IMR-90 (cell line): ENCODE results near the gene GPR15LG. TPM values are rescaled to one million over a fixed set of nuclear protein-coding genes. Genes with fewer than 3 reads are reported as not detected.
"Not testable (repeated sequence)": the region's sequence is repeated elsewhere in the genome, so short reads cannot be mapped to it uniquely, and the experiment has no call there.

Source experiments
- ATAC-seq: fragments of 200-7000 bp; cut with Tn5 transposase; 2 replicates; pipeline ENCODE4 v1.9.1; 2020; ENCODE audit warnings: low read depth, mild to moderate bottlenecking, moderate library complexity
- BruUV-seq: library from RNA; stranded (reverse); fragments of 400-500 nt; replicated peaks from 2 replicates; lab custom pipeline; 2021; lab: Mats Ljungman, UMichigan
- CTCF ChIA-PET: fragments of 300-600 bp; formaldehyde crosslinking; extraction: SDS; loops from one replicate; lab custom pipeline; 2021; ENCODE audit warnings: antibody characterized with exemption; lab: Yijun Ruan, JAX
- POLR2A ChIA-PET: fragments of 300-600 bp; sonication (Branson Sonifier 250); formaldehyde crosslinking; loops from one replicate; lab custom pipeline; 2022; ENCODE audit warnings: antibody characterized with exemption; ENCODE audit not compliant: unreplicated experiment; lab: Charles Lee
- DNase-seq: peaks from one replicate; pipeline ENCODE4 v3.0.0; 2013
- H2AFZ ChIP-seq: replicated peaks from 2 replicates; pipeline ENCODE3; 2013; ENCODE audit warnings: low read length, mild to moderate bottlenecking; ENCODE audit not compliant: poor library complexity
- H2AK5ac ChIP-seq: 2 replicates; pipeline ENCODE4 v1.6.1; 2013; ENCODE audit warnings: low read depth, low read length, inconsistent platforms
- H2AK9ac ChIP-seq: replicated peaks from 2 replicates; pipeline ENCODE3; 2013; ENCODE audit warnings: mild to moderate bottlenecking, low read depth, low read length, moderate library complexity; ENCODE audit not compliant: poor library complexity
- H2BK120ac ChIP-seq: 2 replicates; pipeline ENCODE4 v1.6.1; 2013; ENCODE audit warnings: low read depth, low read length, inconsistent platforms
- H2BK15ac ChIP-seq: 3 replicates; pipeline ENCODE4 v1.6.1; 2013; ENCODE audit warnings: low read depth, low read length, inconsistent platforms
- H2BK20ac ChIP-seq: 2 replicates; pipeline ENCODE4 v1.6.1; 2013; ENCODE audit warnings: low read depth, mild to moderate bottlenecking, inconsistent platforms, low read length, moderate library complexity
- H2BK5ac ChIP-seq: 2 replicates; pipeline ENCODE4 v1.6.1; 2013; ENCODE audit warnings: mild to moderate bottlenecking, low read depth, low read length, inconsistent platforms; ENCODE audit not compliant: poor library complexity, severe bottlenecking
- H3K14ac ChIP-seq: replicated peaks from 2 replicates; pipeline ENCODE4 v1.6.1; 2013; ENCODE audit warnings: low read depth, low read length, inconsistent platforms
- H3K18ac ChIP-seq: 2 replicates; pipeline ENCODE4 v1.6.1; 2013; ENCODE audit warnings: low read depth, low read length, control low read depth
- H3K23ac ChIP-seq: 2 replicates; pipeline ENCODE4 v1.6.1; 2013; ENCODE audit warnings: low read depth, low read length, inconsistent platforms
- H3K27ac ChIP-seq: 2 replicates; pipeline ENCODE4 v1.5.1; 2013; ENCODE audit warnings: mild to moderate bottlenecking, control low read depth, low read length; ENCODE audit not compliant: insufficient read depth
- H3K27me3 ChIP-seq: 2 replicates; pipeline ENCODE4 v1.6.1; 2013; ENCODE audit warnings: low read length; ENCODE audit not compliant: control insufficient read depth, insufficient read depth
- H3K36me3 ChIP-seq: 2 replicates; pipeline ENCODE4 v1.6.1; 2013; ENCODE audit warnings: low read length, mixed read lengths; ENCODE audit not compliant: control insufficient read depth, insufficient read depth
- H3K4ac ChIP-seq: 2 replicates; pipeline ENCODE4 v1.6.1; 2013; ENCODE audit warnings: low read depth, low read length, inconsistent platforms
- H3K4me1 ChIP-seq: 2 replicates; pipeline ENCODE4 v1.6.1; 2013; ENCODE audit warnings: low read length, mixed read lengths; ENCODE audit not compliant: control insufficient read depth, insufficient read depth
- H3K4me2 ChIP-seq: 2 replicates; pipeline ENCODE4 v1.6.1; 2013; ENCODE audit warnings: low read depth, mild to moderate bottlenecking, control low read depth, low read length, moderate library complexity
- H3K4me3 ChIP-seq: 2 replicates; pipeline ENCODE4 v1.5.1; 2013; ENCODE audit warnings: low read depth, mild to moderate bottlenecking, control low read depth, low read length, moderate library complexity; ENCODE audit not compliant: insufficient read depth
- H3K56ac ChIP-seq: 2 replicates; pipeline ENCODE4 v1.6.1; 2013; ENCODE audit warnings: low read length, inconsistent platforms; ENCODE audit not compliant: insufficient read depth; ENCODE audit errors: extremely low read depth
- H3K79me1 ChIP-seq, 2 experiments: 2 replicates each; pipeline ENCODE4 v1.6.1; 2013; ENCODE audit warnings: low read length in 2 of 2, inconsistent platforms in 1 of 2, low read depth in 1 of 2
- H3K9ac ChIP-seq: 2 replicates; pipeline ENCODE4 v1.6.1; 2013; ENCODE audit warnings: low read depth, low read length, control low read depth
- H3K9me1 ChIP-seq: 2 replicates; pipeline ENCODE4 v1.6.1; 2013; ENCODE audit warnings: low read length, inconsistent platforms; ENCODE audit not compliant: insufficient read depth
- H3K9me3 ChIP-seq: 2 replicates; pipeline ENCODE4 v1.6.1; 2013; ENCODE audit warnings: low read length; ENCODE audit not compliant: control insufficient read depth, insufficient read depth
- H4K20me1 ChIP-seq: 2 replicates; pipeline ENCODE4 v1.6.1; 2013; ENCODE audit warnings: low read length, inconsistent platforms; ENCODE audit not compliant: insufficient read depth
- H4K5ac ChIP-seq: 2 replicates; pipeline ENCODE4 v1.6.1; 2013; ENCODE audit warnings: mild to moderate bottlenecking, low read depth, low read length, control low read depth
- H4K8ac ChIP-seq, 2 experiments: 2 replicates each; pipeline ENCODE4 v1.6.1; 2013; ENCODE audit warnings: low read depth in 2 of 2, low read length in 2 of 2, control low read depth in 1 of 2, inconsistent platforms in 1 of 2
- H4K91ac ChIP-seq: 2 replicates; pipeline ENCODE4 v1.6.1; 2013; ENCODE audit warnings: low read depth, low read length, inconsistent platforms; ENCODE audit not compliant: insufficient read depth
- WGBS, 2 experiments: methylation state at CpG; one replicate each; pipeline versions ENCODE4 v1.1.5 to v1.1.7; 2013; ENCODE audit warnings: missing lambda C conversion rate in 2 of 2; ENCODE audit not compliant: insufficient read length in 1 of 2; ENCODE audit errors: extremely low coverage in 2 of 2; 5-methylcytosine and 5-hydroxymethylcytosine counted together
- dilution Hi-C: fragments of 300-500 bp; cut with HindIII; formaldehyde crosslinking; loops from one replicate; pipeline ENCODE4 v1.14.3; 2018; ENCODE audit warnings: low sequenced_read_pairs; ENCODE audit not compliant: unreplicated experiment
- in situ Hi-C: fragments of 300-500 bp; cut with MboI; formaldehyde crosslinking; loops from 3 replicates; pipeline ENCODE4 v1.14.3; 2019; ENCODE audit warnings: low sequenced_read_pairs, inconsistent platforms, mixed read lengths
- intact Hi-C: fragments of 100-400 bp; cut with micrococcal nuclease; formaldehyde crosslinking; loops from 2 replicates; pipeline ENCODE4 v1.10.0; 2022
- polyA plus RNA-seq, 3 experiments: library from polyadenylated mRNA; depleted of rRNA; stranded (reverse); fragments of >200 nt; gene quantifications; 2 replicates each; pipeline ENCODE4 v1.2.3, GENCODE V29; 2012; ENCODE audit warnings: low replicate concordance in 1 of 3
- total RNA-seq: library from RNA; depleted of rRNA; stranded (reverse); fragments of >200 nt; gene quantifications from 2 replicates; pipeline ENCODE4 v1.2.3, GENCODE V29; 2012

Gene GPR15LG
- total and polyA plus RNA-seq, 2 of the 4 experiments (the other 2 are of a cell fraction): not detected

- H2AK9ac ChIP-seq, H3K4me3 ChIP-seq, H3K9me3 ChIP-seq, DNase-seq, H3K27ac ChIP-seq, H3K36me3 ChIP-seq, dilution Hi-C loops, H3K9me1 ChIP-seq, H4K8ac ChIP-seq, H3K79me1 ChIP-seq, H4K91ac ChIP-seq, POLR2A ChIA-PET, H3K14ac ChIP-seq, H2AFZ ChIP-seq, H3K4me2 ChIP-seq, BruUV-seq, H2AK5ac ChIP-seq, H3K9ac ChIP-seq, CTCF ChIA-PET, H4K5ac ChIP-seq, H2BK120ac ChIP-seq, H3K4ac ChIP-seq, H3K27me3 ChIP-seq, in situ Hi-C loops, H2BK20ac ChIP-seq, intact Hi-C loops, H3K23ac ChIP-seq, H3K18ac ChIP-seq, H2BK15ac ChIP-seq, H3K56ac ChIP-seq, H3K4me1 ChIP-seq, H4K20me1 ChIP-seq, H2BK5ac ChIP-seq, ATAC-seq: not testable (repeated sequence)
- WGBS, 2 experiments: no CpG with 5 or more reads among the region's 2 CpGs
These were observed 2.4 kb upstream of the GPR15LG start for GRCh38 chr10:84171237-84171636.

DNA sequence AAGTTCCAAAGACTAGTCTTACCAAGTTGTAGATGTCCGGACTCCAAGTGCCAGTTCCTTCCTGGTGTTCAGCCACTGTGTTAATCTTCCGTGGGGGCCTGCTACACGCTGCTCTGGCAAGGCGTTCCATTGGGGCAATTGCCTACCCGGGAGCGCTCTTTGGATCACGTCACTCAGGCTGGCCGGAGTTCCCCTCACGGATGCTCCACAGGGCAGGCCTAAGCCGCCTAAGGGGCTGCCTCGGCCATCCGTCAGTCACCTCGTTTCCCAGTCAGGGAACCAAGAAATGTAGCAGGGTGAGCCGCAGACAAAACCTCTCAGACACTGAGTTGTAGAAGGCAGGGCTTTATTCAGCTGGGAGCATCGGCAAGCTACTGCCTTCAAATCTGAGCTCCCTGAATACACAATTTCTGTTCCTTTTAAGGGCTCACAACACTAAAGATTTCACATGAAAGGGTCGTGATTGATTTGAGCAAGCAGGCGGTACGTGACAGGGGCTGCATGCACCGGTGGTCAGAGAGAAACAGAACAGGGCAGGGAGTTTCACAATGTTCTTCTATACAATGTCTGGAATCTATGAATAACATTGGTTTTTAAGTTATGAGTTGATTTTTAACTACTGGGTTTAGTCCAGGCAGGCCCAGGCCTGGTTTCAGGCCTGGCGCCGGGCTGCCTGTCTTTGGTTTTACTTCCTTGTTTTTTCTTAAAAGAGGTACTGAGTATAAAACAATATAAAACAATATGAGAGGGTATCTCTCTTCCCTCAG is 1.7 kb upstream of the GPR15LG start:
- H3K9me1 ChIP-seq, H2BK5ac ChIP-seq, H3K4me2 ChIP-seq, H3K23ac ChIP-seq, H3K36me3 ChIP-seq, H2AFZ ChIP-seq, BruUV-seq, intact Hi-C loops, H3K27me3 ChIP-seq, H4K8ac ChIP-seq, CTCF ChIA-PET, H3K79me1 ChIP-seq, H3K56ac ChIP-seq, H4K91ac ChIP-seq, dilution Hi-C loops, H2BK120ac ChIP-seq, H2AK9ac ChIP-seq, H3K14ac ChIP-seq, H3K4me1 ChIP-seq, in situ Hi-C loops, H3K27ac ChIP-seq, H2BK15ac ChIP-seq, H3K4ac ChIP-seq, H3K9me3 ChIP-seq, DNase-seq, POLR2A ChIA-PET, H4K5ac ChIP-seq, H3K9ac ChIP-seq, ATAC-seq, H2BK20ac ChIP-seq, H4K20me1 ChIP-seq, H3K4me3 ChIP-seq, H2AK5ac ChIP-seq, H3K18ac ChIP-seq: not testable (repeated sequence)
- WGBS, 2 experiments: 87% methylated on average over 4 of the region's 21 CpGs; no CpG with 5 or more reads in 1 of the 2 experiments
